ENCODE measurements around the gene TOLLIP.

TOLLIP gene

DNA sequence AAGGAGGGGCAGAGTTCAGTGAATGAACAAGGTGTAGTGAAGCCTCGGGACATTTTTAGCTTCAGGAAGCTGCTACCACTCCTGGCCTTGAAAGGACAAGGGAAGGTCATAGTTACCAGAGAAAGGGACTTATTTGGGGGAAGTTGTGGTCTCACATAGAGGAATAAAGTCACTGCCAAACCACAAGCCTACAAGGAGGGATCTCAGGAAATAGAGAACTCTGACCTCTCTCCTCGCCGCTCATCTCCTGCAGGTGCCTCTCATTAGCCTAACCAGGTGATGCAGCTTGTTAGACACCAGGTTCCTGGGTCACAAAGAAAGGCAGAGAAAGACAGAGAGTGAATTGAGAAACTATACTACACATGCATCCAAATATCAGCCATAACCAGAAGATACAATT lies 14.3 kb upstream of the TOLLIP start:
- TF ChIP-seq CEBPB (IDR thresholded peaks at IDR 0.05), result no peak
- no peak for TF ChIP-seq TEAD4 (IDR thresholded peaks at IDR 0.05)
- TF ChIP-seq NFIC (IDR thresholded peaks at IDR 0.05), result no peak
- TF ChIP-seq, protein P1, sequence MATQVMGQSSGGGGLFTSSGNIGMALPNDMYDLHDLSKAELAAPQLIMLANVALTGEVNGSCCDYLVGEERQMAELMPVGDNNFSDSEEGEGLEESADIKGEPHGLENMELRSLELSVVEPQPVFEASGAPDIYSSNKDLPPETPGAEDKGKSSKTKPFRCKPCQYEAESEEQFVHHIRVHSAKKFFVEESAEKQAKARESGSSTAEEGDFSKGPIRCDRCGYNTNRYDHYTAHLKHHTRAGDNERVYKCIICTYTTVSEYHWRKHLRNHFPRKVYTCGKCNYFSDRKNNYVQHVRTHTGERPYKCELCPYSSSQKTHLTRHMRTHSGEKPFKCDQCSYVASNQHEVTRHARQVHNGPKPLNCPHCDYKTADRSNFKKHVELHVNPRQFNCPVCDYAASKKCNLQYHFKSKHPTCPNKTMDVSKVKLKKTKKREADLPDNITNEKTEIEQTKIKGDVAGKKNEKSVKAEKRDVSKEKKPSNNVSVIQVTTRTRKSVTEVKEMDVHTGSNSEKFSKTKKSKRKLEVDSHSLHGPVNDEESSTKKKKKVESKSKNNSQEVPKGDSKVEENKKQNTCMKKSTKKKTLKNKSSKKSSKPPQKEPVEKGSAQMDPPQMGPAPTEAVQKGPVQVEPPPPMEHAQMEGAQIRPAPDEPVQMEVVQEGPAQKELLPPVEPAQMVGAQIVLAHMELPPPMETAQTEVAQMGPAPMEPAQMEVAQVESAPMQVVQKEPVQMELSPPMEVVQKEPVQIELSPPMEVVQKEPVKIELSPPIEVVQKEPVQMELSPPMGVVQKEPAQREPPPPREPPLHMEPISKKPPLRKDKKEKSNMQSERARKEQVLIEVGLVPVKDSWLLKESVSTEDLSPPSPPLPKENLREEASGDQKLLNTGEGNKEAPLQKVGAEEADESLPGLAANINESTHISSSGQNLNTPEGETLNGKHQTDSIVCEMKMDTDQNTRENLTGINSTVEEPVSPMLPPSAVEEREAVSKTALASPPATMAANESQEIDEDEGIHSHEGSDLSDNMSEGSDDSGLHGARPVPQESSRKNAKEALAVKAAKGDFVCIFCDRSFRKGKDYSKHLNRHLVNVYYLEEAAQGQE (IDR thresholded peaks at IDR 0.05; ENCODE audit: low read depth), result no peak
- TF ChIP-seq YY1 (IDR thresholded peaks at IDR 0.05; ENCODE audit: low read depth), result no peak
- TF ChIP-seq, protein P2, sequence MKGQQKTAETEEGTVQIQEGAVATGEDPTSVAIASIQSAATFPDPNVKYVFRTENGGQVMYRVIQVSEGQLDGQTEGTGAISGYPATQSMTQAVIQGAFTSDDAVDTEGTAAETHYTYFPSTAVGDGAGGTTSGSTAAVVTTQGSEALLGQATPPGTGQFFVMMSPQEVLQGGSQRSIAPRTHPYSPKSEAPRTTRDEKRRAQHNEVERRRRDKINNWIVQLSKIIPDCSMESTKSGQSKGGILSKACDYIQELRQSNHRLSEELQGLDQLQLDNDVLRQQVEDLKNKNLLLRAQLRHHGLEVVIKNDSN (IDR thresholded peaks at IDR 0.05), result no peak
- TF ChIP-seq EGR1 (IDR thresholded peaks at IDR 0.05), result no peak
- TF ChIP-seq, protein P3, sequence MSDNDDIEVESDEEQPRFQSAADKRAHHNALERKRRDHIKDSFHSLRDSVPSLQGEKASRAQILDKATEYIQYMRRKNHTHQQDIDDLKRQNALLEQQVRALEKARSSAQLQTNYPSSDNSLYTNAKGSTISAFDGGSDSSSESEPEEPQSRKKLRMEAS (IDR thresholded peaks at IDR 0.05), result no peak
- no peak for TF ChIP-seq TAF1 (IDR thresholded peaks at IDR 0.05; ENCODE audit: low read depth)
- TF ChIP-seq CREB1 (IDR thresholded peaks at IDR 0.05; ENCODE audit: low read depth), result no peak
- no peak for TF ChIP-seq TCF12 (IDR thresholded peaks at IDR 0.05; ENCODE audit: low read depth)
- TF ChIP-seq FOXM1 (IDR thresholded peaks at IDR 0.05; ENCODE audit: borderline replicate concordance, low read depth), result no peak
- TF ChIP-seq ZBTB7A (IDR thresholded peaks at IDR 0.05; ENCODE audit: low read depth), result no peak
- no peak for TF ChIP-seq RAD21 (IDR thresholded peaks at IDR 0.05; ENCODE audit: low read depth)

DNA sequence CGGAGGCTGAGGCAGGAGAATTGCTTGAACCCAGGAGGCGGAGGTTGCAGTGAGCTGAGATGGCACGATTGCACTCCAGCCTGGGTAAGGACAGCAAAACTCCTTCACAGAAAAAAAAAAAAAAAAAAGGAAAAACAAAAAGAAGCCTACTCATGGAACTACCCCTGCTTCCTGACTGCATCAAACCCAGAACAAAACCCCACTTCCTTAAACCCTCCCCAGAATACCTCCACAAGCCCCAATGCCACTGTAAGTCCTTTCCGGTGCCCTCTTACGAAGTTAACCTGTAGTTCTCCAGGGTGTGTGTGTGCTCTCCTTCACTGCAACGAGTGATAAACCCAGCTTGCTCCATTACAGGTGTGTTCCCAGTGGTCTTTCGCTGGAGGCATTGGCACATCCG lies 8.6 kb upstream of the TOLLIP start:
- TF ChIP-seq, protein P2 (IDR thresholded peaks at IDR 0.05), result no peak
- no peak for TF ChIP-seq EGR1 (IDR thresholded peaks at IDR 0.05)
- no peak for TF ChIP-seq RAD21 (IDR thresholded peaks at IDR 0.05; ENCODE audit: low read depth)
- TF ChIP-seq NFIC (IDR thresholded peaks at IDR 0.05), result no peak
- no peak for TF ChIP-seq TCF12 (IDR thresholded peaks at IDR 0.05; ENCODE audit: low read depth)
- TF ChIP-seq, protein P3 (IDR thresholded peaks at IDR 0.05), result no peak
- no peak for TF ChIP-seq TEAD4 (IDR thresholded peaks at IDR 0.05)

DNA sequence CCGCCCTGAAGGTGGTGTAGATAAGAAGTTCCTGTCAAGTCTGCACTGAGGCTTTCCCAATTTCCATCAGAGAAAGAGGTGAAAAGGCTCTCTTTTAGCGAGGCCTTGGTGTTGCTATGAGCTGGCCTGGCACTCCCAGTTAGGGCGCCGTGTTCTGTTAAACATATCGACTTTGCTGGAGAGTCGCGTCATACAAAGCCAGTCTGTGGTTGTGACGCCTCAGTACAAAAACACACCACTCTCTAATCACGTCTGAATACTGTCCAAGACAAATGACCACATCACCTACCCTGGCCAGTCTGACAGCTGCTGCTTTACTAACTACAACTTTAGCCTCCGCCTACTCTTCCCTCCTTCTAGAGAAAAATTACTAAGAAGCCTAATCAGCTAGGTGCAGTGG lies 8.0 kb upstream of the TOLLIP start:
- TF ChIP-seq CREB1 (IDR thresholded peaks at IDR 0.05; ENCODE audit: low read depth) (no peak), FOXM1 (IDR thresholded peaks at IDR 0.05; ENCODE audit: borderline replicate concordance, low read depth) (no peak), RAD21 (IDR thresholded peaks at IDR 0.05; ENCODE audit: low read depth) (no peak), YY1 (IDR thresholded peaks at IDR 0.05; ENCODE audit: low read depth) (no peak), TEAD4 (IDR thresholded peaks at IDR 0.05) (no peak), CEBPB (IDR thresholded peaks at IDR 0.05) (no peak), ZBTB7A (IDR thresholded peaks at IDR 0.05; ENCODE audit: low read depth) (no peak), NFIC (IDR thresholded peaks at IDR 0.05) (no peak), TAF1 (IDR thresholded peaks at IDR 0.05; ENCODE audit: low read depth) (no peak), EGR1 (IDR thresholded peaks at IDR 0.05) (no peak), EP300 (IDR thresholded peaks at IDR 0.05; ENCODE audit: borderline replicate concordance) (no peak), TCF12 (IDR thresholded peaks at IDR 0.05; ENCODE audit: low read depth) (no peak)
- TF ChIP-seq, protein P3 (IDR thresholded peaks at IDR 0.05), result no peak
- TF ChIP-seq, protein P2 (IDR thresholded peaks at IDR 0.05), result no peak
- TF ChIP-seq, protein P1 (IDR thresholded peaks at IDR 0.05; ENCODE audit: low read depth), result no peak

DNA sequence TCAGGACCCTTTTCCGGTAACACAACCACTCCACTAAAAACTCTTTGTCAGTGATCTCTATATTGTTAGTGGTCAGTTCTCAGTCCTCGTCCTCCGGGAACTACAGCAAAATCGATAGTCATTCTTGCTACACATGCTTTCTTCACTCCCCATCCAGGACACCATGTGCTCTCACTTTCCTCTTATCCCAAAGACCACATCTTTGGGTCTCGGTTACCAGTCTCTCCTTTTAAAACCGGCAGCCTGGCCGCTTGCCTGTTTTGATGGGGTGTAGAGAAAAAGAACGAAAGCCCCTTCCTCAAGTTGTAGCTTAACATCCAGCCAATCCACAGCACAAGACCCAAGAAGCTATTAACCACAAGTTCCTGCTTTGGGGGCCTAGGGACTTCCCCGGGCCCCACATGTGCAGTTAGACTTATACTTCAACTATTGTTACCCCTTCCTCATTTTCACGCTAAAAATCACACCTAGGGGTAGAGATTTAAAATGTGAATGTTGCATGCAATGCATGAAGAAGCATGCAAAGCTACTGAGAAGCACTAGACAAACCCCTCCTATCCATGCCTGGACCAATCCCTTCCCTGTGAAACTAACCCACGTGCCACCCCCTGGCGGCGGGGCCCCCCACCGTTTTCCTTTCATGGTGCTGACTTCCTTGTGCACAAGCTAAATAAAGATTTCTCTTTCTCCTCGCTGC lies 1.5 kb upstream of the TOLLIP start:
- no peak for TF ChIP-seq FOXM1 (IDR thresholded peaks at IDR 0.05; ENCODE audit: borderline replicate concordance, low read depth)
- TF ChIP-seq, protein P2 (IDR thresholded peaks at IDR 0.05), result 0 out of 2 replicates have a peak, but pooled peaks have one; percentile 33

DNA sequence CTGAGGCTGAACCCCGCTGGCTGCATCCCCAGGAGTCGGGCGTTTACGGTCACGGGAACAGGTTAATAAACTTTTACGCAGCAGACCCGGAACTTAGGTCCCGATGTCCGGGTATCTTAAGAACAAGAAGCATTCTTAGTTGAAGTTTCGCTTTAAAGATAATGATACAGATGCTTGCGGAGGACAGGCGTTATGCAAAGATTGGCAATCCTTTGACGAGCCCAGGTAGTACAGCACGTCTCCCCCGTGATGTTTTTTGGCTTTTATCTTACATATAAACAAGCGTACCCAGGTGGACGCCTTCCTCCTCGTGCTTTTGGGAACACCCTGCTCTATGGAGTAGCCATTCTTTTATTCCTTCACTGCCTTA lies 871 bp upstream of the TOLLIP start:
- no peak for TF ChIP-seq FOXM1 (IDR thresholded peaks at IDR 0.05; ENCODE audit: borderline replicate concordance, low read depth)

Measured in Ishikawa (cell line).